Calu3 (cell line): ENCODE data around the gene SLC25A17. TPM values are rescaled to one million over a fixed set of nuclear protein-coding genes. Genes with fewer than 3 reads are reported as not detected.
"Not testable (repeated sequence)": the region's sequence is repeated elsewhere in the genome, so short reads cannot be mapped to it uniquely, and the experiment has no call there.

Source experiments
- BruUV-seq: library from RNA; stranded (reverse); fragments of 400-500 nt; replicated peaks from 2 replicates; lab custom pipeline; 2021; lab: Mats Ljungman, UMichigan
- CTCF ChIA-PET: fragments of 300-600 bp; sonication (Branson Sonifier 250); formaldehyde crosslinking; loops from one replicate; lab custom pipeline; 2022; ENCODE audit warnings: antibody characterized with exemption; lab: Charles Lee
- DNase-seq: peaks from one replicate; pipeline ENCODE4 v3.0.0; 2022
- H3K27ac Mint-ChIP-seq: one replicate; pipeline ENCODE4 v1.8.0; 2022; ENCODE audit warnings: mixed read lengths; ENCODE audit not compliant: unreplicated experiment
- H3K27me3 Mint-ChIP-seq: one replicate; pipeline ENCODE4 v1.8.0; 2022; ENCODE audit warnings: mixed read lengths; ENCODE audit not compliant: unreplicated experiment
- H3K36me3 Mint-ChIP-seq: one replicate; pipeline ENCODE4 v1.8.0; 2022; ENCODE audit warnings: mild to moderate bottlenecking, moderate library complexity, mixed read lengths; ENCODE audit not compliant: insufficient read depth, unreplicated experiment
- H3K4me1 Mint-ChIP-seq: one replicate; pipeline ENCODE4 v1.8.0; 2022; ENCODE audit warnings: mild to moderate bottlenecking, low read depth, mixed read lengths; ENCODE audit not compliant: unreplicated experiment
- H3K4me3 Mint-ChIP-seq: one replicate; pipeline ENCODE4 v1.8.0; 2022; ENCODE audit warnings: mild to moderate bottlenecking, low read depth, moderate library complexity, mixed read lengths; ENCODE audit not compliant: unreplicated experiment
- H3K9me3 Mint-ChIP-seq: one replicate; pipeline ENCODE4 v1.8.0; 2022; ENCODE audit warnings: low read depth, mixed read lengths; ENCODE audit not compliant: unreplicated experiment
- CTCF ChIP-seq: fragments of 200-600 bp; IDR thresholded peaks from one replicate; pipeline ENCODE4 v1.8.0; 2022; ENCODE audit warnings: antibody characterized with exemption; ENCODE audit not compliant: unreplicated experiment
- intact Hi-C: fragments of 100-400 bp; cut with micrococcal nuclease; formaldehyde crosslinking; loops from one replicate; pipeline ENCODE4 v1.10.0; 2022; ENCODE audit not compliant: unreplicated experiment
- total RNA-seq: library from RNA; stranded (reverse); gene quantifications from 2 replicates; pipeline ENCODE4 v1.2.3, GENCODE V29; 2022

The SLC25A17 gene
- total RNA-seq, 1 experiment from 2014 or later: 20.7 TPM

GRCh38 chr22:40792451-40792850 lies 26.7 kb downstream of the SLC25A17 start:
- DNase-seq: no peak
- BruUV-seq: no TSS peak
- H3K4me3 Mint-ChIP-seq: no peak overlapping the region

DNA sequence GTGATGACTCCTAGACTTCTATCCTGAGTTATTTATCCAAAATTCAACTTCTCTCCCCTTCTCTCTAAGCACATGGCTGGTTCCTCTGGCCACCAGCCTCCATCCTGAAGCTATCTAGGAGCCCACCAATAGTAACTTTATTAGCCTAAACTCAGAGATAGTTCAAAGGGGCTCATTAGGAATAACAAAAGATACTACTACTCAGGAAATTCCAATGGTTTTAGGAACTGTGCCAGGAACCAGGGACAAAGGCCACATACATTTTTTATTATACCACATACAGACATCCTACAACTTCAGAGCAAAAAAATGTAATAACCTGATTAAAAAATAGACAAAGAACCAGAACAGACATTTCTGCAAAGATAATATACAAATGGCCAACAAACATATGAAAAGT lies 27.9 kb downstream of the SLC25A17 start:
- intact Hi-C loops: no loop called here
- H3K4me3 Mint-ChIP-seq: no peak overlapping the region
- CTCF ChIA-PET: interaction anchor here (0.6 kb wide), 1 partner anchor 10 kb away, joined by 3 read pairs; no protein-coding TSS in a partner anchor
- DNase-seq: no peak
- H3K27me3 Mint-ChIP-seq: no peaks in the 10 kb centered on the region
- peaks cover 8% of the 10 kb centered on the region for H3K4me1 Mint-ChIP-seq
- no TSS peak for BruUV-seq
- no peak for TF ChIP-seq CTCF
- H3K27ac Mint-ChIP-seq: no peak overlapping the region
- no peaks in the 10 kb centered on the region for H3K9me3 Mint-ChIP-seq
- H3K36me3 Mint-ChIP-seq: no peaks in the 10 kb centered on the region

More at GRCh38 chr22:40792451-40792850, 26.7 kb downstream of the SLC25A17 start:
- H3K9me3 Mint-ChIP-seq: no peaks in the 10 kb centered on the region
- TF ChIP-seq CTCF: no peak
- H3K27me3 Mint-ChIP-seq: no peaks in the 10 kb centered on the region
- CTCF ChIA-PET: no interaction called here
- H3K27ac Mint-ChIP-seq: no peak overlapping the region
- intact Hi-C loops: no loop called here
- H3K36me3 Mint-ChIP-seq: no peaks in the 10 kb centered on the region
- H3K4me1 Mint-ChIP-seq: peaks cover 8% of the 10 kb centered on the region

- no peak overlapping the region for H3K4me3 Mint-ChIP-seq
- H3K9me3 Mint-ChIP-seq: no peaks in the 10 kb centered on the region
- BruUV-seq: no TSS peak
- H3K4me1 Mint-ChIP-seq: peaks cover 8% of the 10 kb centered on the region
- H3K36me3 Mint-ChIP-seq: peaks cover 9% of the 10 kb centered on the region
- H3K27ac Mint-ChIP-seq: no peak overlapping the region
- TF ChIP-seq CTCF: no peak
- CTCF ChIA-PET: no interaction called here
- intact Hi-C loops: no loop called here
- no peaks in the 10 kb centered on the region for H3K27me3 Mint-ChIP-seq
- DNase-seq: no peak
These were observed 30.0 kb downstream of the SLC25A17 start for GRCh38 chr22:40789131-40789530.

DNA sequence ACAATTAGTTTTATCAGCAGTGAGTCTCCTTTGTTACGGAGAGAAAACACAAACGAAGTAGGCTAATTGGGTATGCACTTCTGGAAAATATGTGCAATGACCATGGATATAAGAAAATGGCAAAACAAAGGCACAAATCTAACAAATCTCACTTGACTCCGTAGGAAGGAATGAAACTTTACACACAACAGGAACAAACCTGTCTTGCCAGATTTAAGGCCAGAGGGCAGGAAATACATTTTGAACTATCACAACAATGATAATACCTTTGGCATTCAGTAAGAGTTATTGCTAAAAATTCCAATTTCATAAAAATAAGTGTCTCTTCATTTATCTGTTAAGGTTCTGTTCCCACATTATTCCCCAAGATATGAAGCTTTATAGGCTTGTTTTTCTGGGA lies 36.6 kb downstream of the SLC25A17 start:
- no peak for TF ChIP-seq CTCF
- H3K27ac Mint-ChIP-seq: no peak overlapping the region
- no peaks in the 10 kb centered on the region for H3K9me3 Mint-ChIP-seq
- no peaks in the 10 kb centered on the region for H3K4me1 Mint-ChIP-seq
- H3K27me3 Mint-ChIP-seq: no peaks in the 10 kb centered on the region
- no peak overlapping the region for H3K4me3 Mint-ChIP-seq
- peaks cover 9% of the 10 kb centered on the region for H3K36me3 Mint-ChIP-seq
- CTCF ChIA-PET: no interaction called here
- no peak for DNase-seq
- intact Hi-C loops: no loop called here
- no TSS peak for BruUV-seq

- H3K36me3 Mint-ChIP-seq, H3K27ac Mint-ChIP-seq, H3K9me3 Mint-ChIP-seq, DNase-seq, BruUV-seq, intact Hi-C loops, H3K4me3 Mint-ChIP-seq, H3K4me1 Mint-ChIP-seq, H3K27me3 Mint-ChIP-seq: not testable (repeated sequence)
- CTCF ChIA-PET: interaction anchor here (0.6 kb wide), 1 partner anchor 107 kb away, joined by 3 read pairs; no protein-coding TSS in a partner anchor
These were observed 37.4 kb downstream of the SLC25A17 start for GRCh38 chr22:40781749-40782148.
